Right lobe of liver (tissue), 6 donors: ENCODE data around the gene GRK4. TPM values are rescaled to one million over a fixed set of nuclear protein-coding genes. Genes with fewer than 3 reads are reported as not detected.

ENCODE experiments used
- ATAC-seq, 4 donors: fragments of 200-7000 bp; cut with Tn5 transposase; one replicate each; pipeline ENCODE4 v1.9.1; 2020; ENCODE audit warnings: mild to moderate bottlenecking in 4 of 4, moderate library complexity in 4 of 4
- DNase-seq, 3 donors: peaks; one replicate each; pipeline ENCODE4 v3.0.0-alpha.2; 2020
- H3K27ac ChIP-seq, 3 donors: fragments of 200-600 bp; one replicate each; pipeline ENCODE4 v1.8.0; 2022
- H3K27me3 ChIP-seq, 2 donors: fragments of 200-600 bp; one replicate each; pipeline ENCODE4 v1.8.0; 2022
- H3K36me3 ChIP-seq, 4 donors: fragments of 200-600 bp; sonication (generic) in 1 of 4; one replicate each; pipeline versions ENCODE4 v1.5.1 to v1.8.0; 2017 to 2022; ENCODE audit warnings: control low read depth in 1 of 4
- H3K4me1 ChIP-seq, 4 donors: fragments of 200-600 bp; sonication (generic) in 1 of 4; one replicate each; pipeline versions ENCODE4 v1.5.1 to v1.8.0; 2017 to 2022; ENCODE audit warnings: control low read depth in 1 of 4
- H3K4me3 ChIP-seq, 3 donors: fragments of 200-600 bp; one replicate each; pipeline ENCODE4 v1.8.0; 2022
- H3K9me3 ChIP-seq, 4 donors: fragments of 200-600 bp; sonication (generic) in 1 of 4; one replicate each; pipeline versions ENCODE4 v1.5.1 to v1.8.0; 2017 to 2022; ENCODE audit warnings: control low read depth in 1 of 4
- CTCF ChIP-seq, 4 donors: fragments of 200-600 bp in 3 of 4; fragments of 450-650 bp in 1 of 4; IDR thresholded peaks; one replicate each; pipeline versions ENCODE4 v1.5.1 to v1.8.0; 2016 to 2022; ENCODE audit warnings: antibody characterized with exemption in 4 of 4, mild to moderate bottlenecking in 2 of 4
- POLR2A ChIP-seq: fragments of 450-650 bp; IDR thresholded peaks from one replicate; pipeline ENCODE4 v1.6.1; 2017; ENCODE audit warnings: antibody characterized with exemption, mild to moderate bottlenecking
- WGBS: methylation state at CpG from one replicate; pipeline ENCODE4 v1.1.6; 2018; ENCODE audit warnings: low coverage, low lambda C conversion rate; ENCODE audit not compliant: insufficient coverage; ENCODE audit errors: missing lambda C conversion rate; 5-methylcytosine and 5-hydroxymethylcytosine counted together
- intact Hi-C, 2 donors: fragments of 100-400 bp; cut with DNase I; formaldehyde crosslinking; loops; one replicate each; pipeline versions ENCODE4 v1.11.2 to v1.14.1; 2022
- total RNA-seq, 6 experiments: library from RNA; depleted of rRNA in 2 of 6; stranded (reverse); fragments of >200 nt in 2 of 6; fragmentation: NEBNext Ultra II Directional in 3 of 6; extraction: Animal tissue kit (Norgen Biotek cat#: 25700) in 3 of 6; gene quantifications; one replicate each; pipeline versions ENCODE4 v1.1.0 to v1.2.4, GENCODE V29; 2016 to 2023
- donor health status: DM: no; HTN: yes; CAD: no.
- donor health status: DM: no; HTN: no; CAD: no.
- donor health status: DM: no; HTN: no; CAD: no.
- donor health status: DM: no; HTN: yes; CAD: no.
- donor health status: DM: no; HTN: yes; CAD: no.

GRK4 gene
- total RNA-seq, 6 experiments from 2014 or later = 1.0 to 4.3 (median 2.8) TPM

GRCh38 chr4:3009422-3009821, 46.1 kb downstream of the GRK4 start:
- intact Hi-C loops = no loop called here
- Histone ChIP-seq H3K9me3 (no peaks in the 10 kb centered on the region), H3K4me1 (peaks cover 0 to 11% (median 0%) of the 10 kb centered on the region in 4 donors), H3K4me3 (no peak overlapping the region), H3K27me3 (no peaks in the 10 kb centered on the region), H3K36me3 (no peaks in the 10 kb centered on the region), H3K27ac (no peak overlapping the region)
- WGBS = 43% methylated on average over 7 of the region's 7 CpGs
- ATAC-seq (peak; percentile 41 to 62 (median 52)), DNase-seq (peak in 1 of 3 donors; percentile 27)
- TF ChIP-seq POLR2A (no peak), CTCF (IDR thresholded peaks at IDR 0.05) (peak in 3 of 4 donors; percentile 24 to 36 (median 26))

GRCh38 chr4:3010577-3010976, 47.2 kb downstream of the GRK4 start:
- WGBS = 80% methylated on average over 2 of the region's 2 CpGs
- Histone ChIP-seq H3K27ac (no peak overlapping the region), H3K4me1 (peaks cover 0 to 11% (median 0%) of the 10 kb centered on the region in 4 donors), H3K27me3 (no peaks in the 10 kb centered on the region), H3K4me3 (no peak overlapping the region), H3K9me3 (no peaks in the 10 kb centered on the region), H3K36me3 (no peaks in the 10 kb centered on the region)
- TF ChIP-seq CTCF (IDR thresholded peaks at IDR 0.05) (no peak), POLR2A (no peak)
- ATAC-seq (no peak), DNase-seq (no peak)
- intact Hi-C loops = no loop called here

- Histone ChIP-seq H3K27ac (no peak overlapping the region), H3K36me3 (no peaks in the 10 kb centered on the region)
Measured at GRCh38 chr4:3010998-3011397, 47.6 kb downstream of the GRK4 start.

GRCh38 chr4:3011456-3012220, 48.3 kb downstream of the GRK4 start:
- no peak for DNase-seq
- Histone ChIP-seq H3K4me3 (no peak overlapping the region), H3K9me3 (no peaks in the 10 kb centered on the region), H3K27me3 (no peaks in the 10 kb centered on the region), H3K4me1 (peaks cover 0 to 11% (median 0%) of the 10 kb centered on the region in 4 donors), H3K36me3 (no peaks in the 10 kb centered on the region), H3K27ac (no peak overlapping the region)
- 85% methylated on average over 13 of the region's 17 CpGs for WGBS
- TF ChIP-seq POLR2A = no peak
- TF ChIP-seq CTCF (IDR thresholded peaks at IDR 0.05) = no peak
- intact Hi-C loops = no loop called here
- ATAC-seq = no peak

More at GRCh38 chr4:3010998-3011397, 47.6 kb downstream of the GRK4 start:
- no peaks in the 10 kb centered on the region for H3K9me3 ChIP-seq
- ATAC-seq (no peak), DNase-seq (no peak)
- intact Hi-C loops = no loop called here
- WGBS = 85% methylated on average over 5 of the region's 5 CpGs
- H3K4me3 ChIP-seq = no peak overlapping the region
- peaks cover 0 to 11% (median 0%) of the 10 kb centered on the region in 4 donors for H3K4me1 ChIP-seq
- H3K27me3 ChIP-seq = no peaks in the 10 kb centered on the region
- TF ChIP-seq POLR2A (no peak), CTCF (IDR thresholded peaks at IDR 0.05) (no peak)
